HL-60 (cell line): ENCODE measurements around the gene DNAJB6.

Experiments used
- POLR2AphosphoS5 ChIP-seq: IDR thresholded peaks from 2 replicates; pipeline ENCODE4 v1.6.1; 2012; ENCODE audit warnings: low read depth
- SPI1 ChIP-seq: IDR thresholded peaks from 2 replicates; pipeline ENCODE4 v1.6.1; 2012; ENCODE audit warnings: low read depth, mild to moderate bottlenecking, borderline replicate concordance
- TF ChIP-seq, protein P1 (sequence below): IDR thresholded peaks from one replicate; pipeline ENCODE4 v1.5.1; 2011; ENCODE audit warnings: low read length, control low read depth, inconsistent platforms; ENCODE audit not compliant: insufficient read depth

DNA sequence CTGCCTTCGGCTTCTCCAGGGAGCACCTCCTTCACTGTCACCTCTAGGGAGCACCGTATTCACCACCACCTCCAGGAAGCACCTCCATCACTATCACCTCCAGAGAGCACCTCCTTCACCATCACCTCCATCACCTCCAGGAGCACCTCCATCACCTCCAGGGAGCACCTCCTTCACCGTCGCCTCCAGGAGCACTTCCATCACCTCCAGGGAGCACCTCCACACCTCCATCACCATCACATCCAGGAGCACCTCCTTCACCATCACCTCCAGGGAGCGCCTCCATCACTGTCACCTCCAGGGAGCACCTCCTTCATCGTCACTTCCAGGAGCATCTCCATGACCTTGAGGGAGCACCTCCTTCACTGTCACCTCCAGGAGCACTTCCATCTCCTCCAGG is 102.3 kb downstream of the DNAJB6 start:
- TF ChIP-seq SPI1 (no peak), POLR2AphosphoS5 (no peak)
- TF ChIP-seq, protein P1, sequence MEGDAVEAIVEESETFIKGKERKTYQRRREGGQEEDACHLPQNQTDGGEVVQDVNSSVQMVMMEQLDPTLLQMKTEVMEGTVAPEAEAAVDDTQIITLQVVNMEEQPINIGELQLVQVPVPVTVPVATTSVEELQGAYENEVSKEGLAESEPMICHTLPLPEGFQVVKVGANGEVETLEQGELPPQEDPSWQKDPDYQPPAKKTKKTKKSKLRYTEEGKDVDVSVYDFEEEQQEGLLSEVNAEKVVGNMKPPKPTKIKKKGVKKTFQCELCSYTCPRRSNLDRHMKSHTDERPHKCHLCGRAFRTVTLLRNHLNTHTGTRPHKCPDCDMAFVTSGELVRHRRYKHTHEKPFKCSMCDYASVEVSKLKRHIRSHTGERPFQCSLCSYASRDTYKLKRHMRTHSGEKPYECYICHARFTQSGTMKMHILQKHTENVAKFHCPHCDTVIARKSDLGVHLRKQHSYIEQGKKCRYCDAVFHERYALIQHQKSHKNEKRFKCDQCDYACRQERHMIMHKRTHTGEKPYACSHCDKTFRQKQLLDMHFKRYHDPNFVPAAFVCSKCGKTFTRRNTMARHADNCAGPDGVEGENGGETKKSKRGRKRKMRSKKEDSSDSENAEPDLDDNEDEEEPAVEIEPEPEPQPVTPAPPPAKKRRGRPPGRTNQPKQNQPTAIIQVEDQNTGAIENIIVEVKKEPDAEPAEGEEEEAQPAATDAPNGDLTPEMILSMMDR, result no peak
